NCI-H2196 treated with DMSO at 0.1 percent for 48 hours (cell line): ENCODE measurements around the gene PIK3CG.
"Not testable (repeated sequence)": the region's sequence is repeated elsewhere in the genome, so short reads cannot be mapped to it uniquely, and the experiment has no call there.

ENCODE experiments used
- DNase-seq: peaks from one replicate; lab custom pipeline; 2025; ENCODE audit not compliant: unreplicated experiment; lab: John Stamatoyannopoulos, UW

The PIK3CG gene

DNA sequence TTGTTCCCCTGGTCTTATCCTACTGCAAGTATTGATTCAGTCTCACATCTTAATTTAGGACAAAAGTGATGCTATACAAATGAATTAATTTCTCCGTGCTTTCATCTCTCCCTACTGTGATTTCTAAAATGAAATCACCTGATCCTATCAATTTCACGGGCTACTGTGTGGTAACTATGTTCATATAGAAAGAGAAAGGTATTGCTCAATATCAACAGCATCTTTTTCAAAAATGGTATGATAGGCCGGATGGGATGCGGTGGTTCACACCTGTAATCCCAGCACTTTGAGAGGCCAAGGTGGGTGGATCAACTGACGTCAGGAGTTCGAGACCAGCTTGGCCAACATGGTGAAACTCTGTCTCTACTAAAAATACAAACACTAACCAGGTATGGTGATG lies 71.2 kb downstream of the PIK3CG start:
- DNase-seq, result no peak

DNA sequence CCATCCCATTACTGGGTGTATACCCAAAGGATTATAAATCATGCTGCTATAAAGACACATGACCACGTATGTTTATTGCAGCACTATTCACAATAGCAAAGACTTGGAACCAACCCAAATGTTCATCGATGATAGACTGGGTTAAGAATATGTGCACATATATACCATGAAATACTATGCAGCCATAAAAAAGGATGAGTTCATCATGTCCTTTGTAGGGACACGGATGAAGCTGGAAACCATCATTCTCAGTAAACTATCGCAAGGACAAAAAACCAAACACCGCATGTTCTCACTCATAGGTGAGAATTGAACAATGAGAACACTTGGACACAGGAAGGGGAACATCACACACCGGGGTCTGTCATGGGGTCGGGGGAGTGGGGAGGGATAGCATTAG lies 73.0 kb downstream of the PIK3CG start:
- not testable (repeated sequence) for DNase-seq

DNA sequence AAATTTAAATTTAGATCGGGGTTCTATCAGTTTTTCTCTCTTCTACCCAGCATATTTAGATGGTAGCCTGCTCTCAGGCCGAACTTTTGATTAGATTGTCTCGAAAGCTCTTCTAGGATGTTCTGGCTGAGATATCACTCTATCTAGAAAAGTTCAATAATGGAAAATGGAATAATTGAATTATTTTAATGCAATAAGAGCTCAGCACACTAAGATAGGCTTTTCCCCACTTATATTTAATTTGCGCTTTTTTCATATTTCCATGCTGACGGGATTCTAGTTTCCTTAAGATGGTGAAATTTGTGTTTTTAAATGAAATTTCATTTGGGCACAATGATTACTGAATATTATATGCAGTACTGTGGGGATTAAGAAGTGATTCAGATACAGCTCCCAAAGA lies 73.7 kb downstream of the PIK3CG start:
- no peak for DNase-seq

DNA sequence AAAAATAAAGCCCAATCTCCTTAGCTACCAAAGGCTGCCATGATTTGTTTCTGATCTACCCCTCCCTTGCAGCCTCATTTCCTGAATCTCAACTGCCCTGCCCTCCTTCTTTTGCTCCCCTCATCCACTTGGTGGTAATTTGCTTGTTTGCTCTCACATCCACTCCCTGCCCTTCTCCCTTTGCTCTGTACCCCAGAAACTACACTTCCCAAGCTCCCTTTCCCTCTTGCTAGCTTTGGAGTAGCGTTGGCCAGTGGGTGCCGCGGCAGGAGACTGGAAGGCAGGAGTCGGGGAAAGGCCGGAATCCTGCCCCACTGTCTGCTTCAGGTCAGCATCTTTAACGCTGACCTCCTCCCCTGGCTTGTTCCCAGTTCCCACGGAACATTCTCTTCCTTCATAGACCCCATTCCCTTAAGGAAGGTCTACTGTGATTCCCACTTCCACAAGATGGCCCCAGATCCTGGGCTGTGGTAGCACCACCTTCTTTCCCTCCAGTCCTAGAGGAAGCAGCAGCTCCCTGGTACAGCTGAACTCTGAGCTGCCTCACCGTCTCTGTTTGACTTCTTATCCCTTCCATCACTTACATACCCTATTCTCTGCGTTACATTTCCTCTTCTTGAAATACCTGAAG lies 79.1 kb downstream of the PIK3CG start:
- DNase-seq, result no peak

GRCh38 chr7:106947244-106947728 lies 82.2 kb downstream of the PIK3CG start:
- no peak for DNase-seq

GRCh38 chr7:106952001-106952657 lies 87.0 kb downstream of the PIK3CG start:
- no peak for DNase-seq

DNA sequence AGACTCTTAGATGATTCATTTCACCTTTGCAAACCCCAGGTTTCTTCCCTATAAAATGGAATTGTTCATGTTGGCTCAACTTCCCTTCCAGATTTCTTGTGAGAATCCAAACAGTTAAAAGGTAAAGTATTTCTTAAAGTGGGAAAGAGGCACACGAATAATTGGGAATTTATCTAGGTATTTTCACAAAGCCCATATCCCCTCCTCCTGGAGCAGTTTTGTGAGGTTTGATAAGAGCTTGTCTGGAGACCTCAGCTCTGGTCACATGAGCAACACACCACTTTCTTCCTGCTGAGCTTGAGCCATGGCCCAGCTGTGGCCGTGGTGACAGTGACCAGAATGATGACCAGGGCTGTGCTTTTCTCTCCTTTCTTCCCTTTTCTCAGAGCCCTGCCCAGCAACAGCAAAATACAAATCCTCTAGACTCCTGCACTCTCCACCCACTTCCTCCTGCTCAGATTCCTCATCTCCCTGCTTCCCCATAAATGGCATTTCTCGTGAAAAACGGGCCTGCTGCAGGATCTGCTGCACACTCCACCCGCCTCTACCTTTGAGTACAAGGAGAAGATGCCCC lies 87.7 kb downstream of the PIK3CG start:
- DNase-seq, result no peak

DNA sequence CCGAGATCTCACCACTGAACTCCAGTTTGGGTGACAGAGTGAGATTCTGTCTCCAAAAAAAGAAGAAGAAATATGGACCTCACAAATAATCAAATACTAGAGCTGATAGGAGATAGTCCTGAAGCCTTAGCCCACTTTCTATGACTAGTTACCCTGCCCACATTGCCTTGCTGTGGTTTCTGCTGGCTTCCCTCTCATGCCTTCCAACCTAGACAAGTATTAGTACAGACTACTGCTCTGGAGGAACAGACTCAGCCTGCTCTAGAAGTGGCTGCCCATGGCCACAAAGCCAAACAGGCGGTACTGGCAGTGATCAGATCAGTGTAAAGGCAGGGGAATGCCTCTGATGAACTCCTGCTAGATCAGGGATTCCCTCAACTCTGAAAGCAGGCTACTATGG lies 89.8 kb downstream of the PIK3CG start:
- no peak for DNase-seq

DNA sequence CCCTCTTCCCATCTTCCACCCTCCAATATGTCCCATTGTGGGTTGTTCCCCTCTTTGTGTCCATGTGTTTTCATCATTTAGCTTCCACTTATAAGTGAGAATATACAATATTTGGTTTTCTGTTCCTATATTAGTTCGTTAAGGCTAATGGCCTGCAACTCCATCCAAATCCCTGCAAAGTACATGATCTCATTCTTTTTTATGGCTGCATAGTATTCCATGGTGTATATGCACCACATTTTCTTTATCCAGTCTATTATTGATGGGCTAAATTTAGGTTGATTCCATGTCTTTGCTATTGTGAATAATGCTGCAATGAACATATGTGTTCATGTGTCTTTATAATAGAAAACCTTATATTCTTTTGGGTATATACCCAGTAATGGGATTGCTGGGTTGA lies 90.8 kb downstream of the PIK3CG start:
- DNase-seq, result not testable (repeated sequence)
